HEK293 (cell line): ENCODE measurements around the gene CRYZ.

Experiments used
- CTCF ChIA-PET: fragments of 350-600 bp; formaldehyde crosslinking; extraction: SDS; loops from one replicate; lab custom pipeline; 2021; ENCODE audit warnings: antibody characterized with exemption; lab: Yijun Ruan, JAX
- POLR2A ChIA-PET: fragments of 300-600 bp; formaldehyde crosslinking; extraction: SDS; loops from one replicate; lab custom pipeline; 2020; ENCODE audit warnings: antibody characterized with exemption, inconsistent platforms; lab: Yijun Ruan, JAX
- H3K27ac ChIP-seq: fragments of 200-500 bp; sonication (Bioruptor generic); 2 replicates; pipeline ENCODE4 v1.5.1; 2014; ENCODE audit warnings: low read depth, low read length, control low read depth, inconsistent platforms; ENCODE audit errors: extremely low read depth
- H3K36me3 ChIP-seq, 2 experiments: fragments of 200-500 bp in 1 of 2; sonication (Bioruptor generic) in 1 of 2; 1 replicate in 1 of 2; 2 replicates in 1 of 2; pipeline ENCODE4 v1.5.1; 2014 to 2017; ENCODE audit warnings: inconsistent platforms in 2 of 2, low read length in 2 of 2; ENCODE audit not compliant: control insufficient read depth in 2 of 2, insufficient read depth in 1 of 2
- H3K4me1 ChIP-seq: fragments of 200-500 bp; sonication (Bioruptor generic); 2 replicates; pipeline ENCODE4 v1.5.1; 2014; ENCODE audit warnings: mild to moderate bottlenecking, low read length, inconsistent platforms; ENCODE audit not compliant: control insufficient read depth, insufficient read depth
- H3K4me3 ChIP-seq: 2 replicates; pipeline ENCODE4 v1.5.1; 2011; ENCODE audit warnings: low read depth, mild to moderate bottlenecking, control low read depth, low read length, moderate library complexity
- H3K9me3 ChIP-seq: fragments of 200-500 bp; sonication (Bioruptor generic); 2 replicates; pipeline ENCODE4 v1.5.1; 2014; ENCODE audit warnings: low read depth, low read length, inconsistent platforms; ENCODE audit not compliant: control insufficient read depth, insufficient read depth
- FEZF1 ChIP-seq: fragments of 450-650 bp; formaldehyde crosslinking; IDR thresholded peaks from 2 replicates; pipeline ENCODE4 v1.5.1; 2016; ENCODE audit warnings: missing biosample characterization, missing genetic modification characterization
- GLI4 ChIP-seq: fragments of 450-650 bp; formaldehyde crosslinking; IDR thresholded peaks from 2 replicates; pipeline ENCODE4 v1.5.1; 2016; ENCODE audit warnings: missing biosample characterization, missing genetic modification characterization
- KLF10 ChIP-seq: fragments of 450-650 bp; IDR thresholded peaks from 2 replicates; pipeline ENCODE4 v1.5.1; 2018; ENCODE audit warnings: missing biosample characterization, mild to moderate bottlenecking, missing genetic modification characterization
- MEIS1 ChIP-seq: sonication (generic); formaldehyde crosslinking; IDR thresholded peaks from 2 replicates; pipeline ENCODE4 v1.8.1; 2022; ENCODE audit warnings: missing genetic modification reagents, mild to moderate bottlenecking, borderline replicate concordance
- PRDM4 ChIP-seq: fragments of 450-650 bp; formaldehyde crosslinking; IDR thresholded peaks from 2 replicates; pipeline ENCODE4 v1.5.1; 2017; ENCODE audit warnings: missing biosample characterization, missing genetic modification characterization
- PRDM6 ChIP-seq: fragments of 450-650 bp; formaldehyde crosslinking; IDR thresholded peaks from 2 replicates; pipeline ENCODE4 v1.5.1; 2017; ENCODE audit warnings: missing biosample characterization, missing genetic modification characterization
- RBAK ChIP-seq: fragments of 450-650 bp; formaldehyde crosslinking; IDR thresholded peaks from 2 replicates; pipeline ENCODE4 v1.5.1; 2016; ENCODE audit warnings: missing biosample characterization, missing genetic modification characterization
- SCRT2 ChIP-seq: fragments of 450-650 bp; formaldehyde crosslinking; IDR thresholded peaks from 2 replicates; pipeline ENCODE4 v1.5.1; 2016; ENCODE audit warnings: missing biosample characterization, missing genetic modification characterization
- SP2 ChIP-seq: fragments of 450-650 bp; formaldehyde crosslinking; IDR thresholded peaks from 2 replicates; pipeline ENCODE4 v1.5.1; 2016; ENCODE audit warnings: missing biosample characterization, missing genetic modification characterization
- WT1 ChIP-seq: fragments of 450-650 bp; formaldehyde crosslinking; IDR thresholded peaks from 2 replicates; pipeline ENCODE4 v1.5.1; 2016; ENCODE audit warnings: missing biosample characterization, missing genetic modification characterization
- YY1 ChIP-seq: fragments of 450-650 bp; formaldehyde crosslinking; IDR thresholded peaks from 2 replicates; pipeline ENCODE4 v1.5.1; 2018; ENCODE audit warnings: missing biosample characterization, missing genetic modification characterization
- ZFHX2 ChIP-seq: fragments of 450-650 bp; formaldehyde crosslinking; conservative IDR thresholded peaks from 2 replicates; pipeline ENCODE4 v1.5.1; 2016; ENCODE audit warnings: missing biosample characterization, missing genetic modification characterization
- ZFP69B ChIP-seq: fragments of 450-650 bp; formaldehyde crosslinking; IDR thresholded peaks from 2 replicates; pipeline ENCODE4 v1.5.1; 2016; ENCODE audit warnings: missing biosample characterization, missing genetic modification characterization
- ZNF10 ChIP-seq: fragments of 450-650 bp; formaldehyde crosslinking; IDR thresholded peaks from 2 replicates; pipeline ENCODE4 v1.5.1; 2017; ENCODE audit warnings: missing biosample characterization, missing genetic modification characterization
- ZNF112 ChIP-seq: fragments of 450-650 bp; formaldehyde crosslinking; IDR thresholded peaks from 2 replicates; pipeline ENCODE4 v1.5.0; 2017; ENCODE audit warnings: missing biosample characterization, missing genetic modification characterization
- ZNF155 ChIP-seq: fragments of 450-650 bp; formaldehyde crosslinking; IDR thresholded peaks from 2 replicates; pipeline ENCODE4 v1.5.1; 2016; ENCODE audit warnings: missing biosample characterization, missing genetic modification characterization
- ZNF169 ChIP-seq: fragments of 450-650 bp; formaldehyde crosslinking; IDR thresholded peaks from 2 replicates; pipeline ENCODE4 v1.5.1; 2016; ENCODE audit warnings: missing biosample characterization, missing genetic modification characterization
- ZNF211 ChIP-seq: fragments of 450-650 bp; formaldehyde crosslinking; IDR thresholded peaks from 2 replicates; pipeline ENCODE4 v1.5.1; 2016; ENCODE audit warnings: low read depth, missing biosample characterization, missing genetic modification characterization
- ZNF341 ChIP-seq: fragments of 450-650 bp; formaldehyde crosslinking; IDR thresholded peaks from 2 replicates; pipeline ENCODE4; 2016; ENCODE audit warnings: low read depth, missing biosample characterization, missing genetic modification characterization
- ZNF433 ChIP-seq: fragments of 450-650 bp; formaldehyde crosslinking; IDR thresholded peaks from 2 replicates; pipeline ENCODE4 v1.5.1; 2016; ENCODE audit warnings: missing biosample characterization, missing genetic modification characterization, low read depth
- ZNF501 ChIP-seq: fragments of 450-650 bp; formaldehyde crosslinking; IDR thresholded peaks from 2 replicates; pipeline ENCODE4 v1.5.1; 2016; ENCODE audit warnings: missing biosample characterization, missing genetic modification characterization
- ZNF555 ChIP-seq: fragments of 450-650 bp; formaldehyde crosslinking; conservative IDR thresholded peaks from 2 replicates; pipeline ENCODE4 v1.5.1; 2017; ENCODE audit warnings: missing biosample characterization, mild to moderate bottlenecking, missing genetic modification characterization, inconsistent platforms
- ZNF558 ChIP-seq: fragments of 450-650 bp; formaldehyde crosslinking; IDR thresholded peaks from 2 replicates; pipeline ENCODE4 v1.5.1; 2016; ENCODE audit warnings: missing biosample characterization, missing genetic modification characterization
- ZNF596 ChIP-seq: fragments of 450-650 bp; IDR thresholded peaks from 2 replicates; pipeline ENCODE4 v1.5.0; 2018; ENCODE audit warnings: missing biosample characterization, mild to moderate bottlenecking, missing genetic modification characterization, moderate library complexity
- ZNF610 ChIP-seq: fragments of 450-650 bp; formaldehyde crosslinking; IDR thresholded peaks from 2 replicates; pipeline ENCODE4 v1.5.1; 2016; ENCODE audit warnings: missing biosample characterization, missing genetic modification characterization, borderline replicate concordance
- ZNF791 ChIP-seq: fragments of 450-650 bp; formaldehyde crosslinking; IDR thresholded peaks from 2 replicates; pipeline ENCODE4 v1.5.1; 2016; ENCODE audit warnings: missing biosample characterization, missing genetic modification characterization
- ZNF837 ChIP-seq: fragments of 450-650 bp; formaldehyde crosslinking; IDR thresholded peaks from 2 replicates; pipeline ENCODE4 v1.5.1; 2016; ENCODE audit warnings: missing biosample characterization, missing genetic modification characterization
- ZSCAN16 ChIP-seq: fragments of 450-650 bp; formaldehyde crosslinking; IDR thresholded peaks from 2 replicates; pipeline ENCODE4 v1.5.1; 2016; ENCODE audit warnings: missing biosample characterization, missing genetic modification characterization

The CRYZ gene

GRCh38 chr1:74777525-74777924, 44.7 kb upstream of the CRYZ start (continued):
- no peak for TF ChIP-seq ZNF791 (tag by site-specific recombination)
- TF ChIP-seq GLI4 (tag by site-specific recombination) = no peak
- TF ChIP-seq, all 188 proteins: peak for 0

- ChIA-PET CTCF (interaction anchor here (0.5 to 1.5 kb wide), 5 partner anchors 8 to 1103 kb away, joined by 3 to 9 read pairs (median 5); no protein-coding TSS in a partner anchor), POLR2A (no interaction called here)
- no peak overlapping the region for H3K4me3 ChIP-seq
- TF ChIP-seq YY1 (tag by site-specific recombination) (no peak), MEIS1 (CRISPR knock-in tag) (no peak), ZNF155 (no peak), ZFP69B (no peak), SP2 (tag by site-specific recombination) (no peak), ZNF837 (tag by site-specific recombination) (no peak), ZFHX2 (tag by site-specific recombination) (no peak), PRDM4 (no peak), ZNF558 (no peak), ZNF433 (tag by site-specific recombination) (no peak), KLF10 (tag by site-specific recombination) (no peak), GLI4 (tag by site-specific recombination) (no peak), ZNF555 (tag by site-specific recombination) (no peak), ZNF610 (no peak), RBAK (no peak), FEZF1 (tag by site-specific recombination) (no peak), ZNF112 (tag by site-specific recombination) (no peak), ZNF341 (tag by site-specific recombination) (no peak), ZNF211 (tag by site-specific recombination) (no peak)
- H3K4me1 ChIP-seq = no peaks in the 10 kb centered on the region
- no peaks in the 10 kb centered on the region for H3K9me3 ChIP-seq
- no peaks in the 10 kb centered on the region for H3K36me3 ChIP-seq
- H3K27ac ChIP-seq = no peak overlapping the region
Measured at GRCh38 chr1:74775735-74776134, 42.9 kb upstream of the CRYZ start.

GRCh38 chr1:74773582-74773981, 40.7 kb upstream of the CRYZ start:
- POLR2A ChIA-PET = no interaction called here
- Histone ChIP-seq H3K4me1 (no peaks in the 10 kb centered on the region), H3K4me3 (no peak overlapping the region), H3K27ac (no peak overlapping the region), H3K9me3 (no peaks in the 10 kb centered on the region)
- TF ChIP-seq ZNF169 (tag by site-specific recombination) (no peak), ZNF596 (tag by site-specific recombination) (no peak), WT1 (tag by site-specific recombination) (no peak), ZSCAN16 (tag by site-specific recombination) (no peak), ZNF10 (tag by site-specific recombination) (no peak), PRDM6 (tag by site-specific recombination) (no peak), SCRT2 (tag by site-specific recombination) (peak; percentile 82), ZNF501 (tag by site-specific recombination) (no peak)
- TF ChIP-seq, all 188 proteins: peak for 1
- CTCF ChIA-PET = interaction anchor here (0.6 to 1.1 kb wide), 3 partner anchors 57 to 429 kb away, joined by 3 read pairs; no protein-coding TSS in a partner anchor
- no peaks in the 10 kb centered on the region for H3K36me3 ChIP-seq
